HepG2 (cell line): ENCODE measurements around the gene DNM1L. TPM values are rescaled to one million over a fixed set of nuclear protein-coding genes. Genes with fewer than 3 reads are reported as not detected.

Experiments
- BHLHE40 ChIP-seq: IDR thresholded peaks from 2 replicates; pipeline ENCODE4 v1.6.1; 2011; ENCODE audit warnings: low read length, improper control_type of control experiment
- DDIT3 ChIP-seq: sonication (generic); formaldehyde crosslinking; IDR thresholded peaks from 2 replicates; pipeline ENCODE4 v1.4.0; 2020; ENCODE audit warnings: mild to moderate bottlenecking, missing genetic modification reagents
- HNRNPLL ChIP-seq: fragments of 200-400 bp; formaldehyde crosslinking; IDR thresholded peaks from 2 replicates; pipeline ENCODE4 v1.6.1; 2017; ENCODE audit warnings: mild to moderate bottlenecking, low read depth, low read length; ENCODE audit not compliant: poor library complexity, severe bottlenecking
- HOXA5 ChIP-seq: sonication (generic); formaldehyde crosslinking; IDR thresholded peaks from 2 replicates; pipeline ENCODE4 v1.4.0; 2020; ENCODE audit warnings: missing genetic modification reagents
- IKZF4 ChIP-seq: sonication (generic); formaldehyde crosslinking; IDR thresholded peaks from 2 replicates; pipeline ENCODE4 v1.5.1; 2020; ENCODE audit warnings: borderline replicate concordance, mild to moderate bottlenecking, low read depth, missing genetic modification reagents; ENCODE audit errors: not compliant biosample characterization
- MEF2D ChIP-seq: sonication (generic); formaldehyde crosslinking; IDR thresholded peaks from 2 replicates; pipeline ENCODE4 v1.5.1; 2020; ENCODE audit warnings: mild to moderate bottlenecking, missing genetic modification reagents
- PCBP1 ChIP-seq: fragments of 200-400 bp; formaldehyde crosslinking; IDR thresholded peaks from 2 replicates; pipeline ENCODE4 v1.6.1; 2017; ENCODE audit warnings: mild to moderate bottlenecking, low read depth, low read length, borderline replicate concordance
- RARA ChIP-seq: IDR thresholded peaks from 2 replicates; pipeline ENCODE4 v1.6.1; 2016; ENCODE audit warnings: missing genetic modification reagents, missing compliant biosample characterization
- SALL1 ChIP-seq: sonication (generic); formaldehyde crosslinking; IDR thresholded peaks from 2 replicates; pipeline ENCODE4 v1.8.0; 2022; ENCODE audit warnings: mild to moderate bottlenecking, missing genetic modification reagents
- STAT5B ChIP-seq: sonication (generic); formaldehyde crosslinking; IDR thresholded peaks from 2 replicates; pipeline ENCODE4 v1.4.0; 2020; ENCODE audit warnings: missing genetic modification reagents
- TAF1 ChIP-seq: sonication (generic); formaldehyde crosslinking; IDR thresholded peaks from 2 replicates; pipeline ENCODE4 v1.4.0; 2020; ENCODE audit warnings: missing genetic modification reagents
- ZNF160 ChIP-seq: sonication (generic); formaldehyde crosslinking; IDR thresholded peaks from 2 replicates; pipeline ENCODE4 v1.8.0; 2022; ENCODE audit warnings: mild to moderate bottlenecking, inconsistent platforms, missing genetic modification reagents
- polyA plus RNA-seq, 8 experiments: library from polyadenylated mRNA; depleted of rRNA in 3 of 8; stranded (reverse) in 7 of 8; unstranded in 1 of 8; fragments of >200 nt; fragmentation: Illumina TruSeq in 4 of 8; extraction: Trizol in 4 of 8; gene quantifications; 2 replicates each; pipeline versions ENCODE4 v1.2.1 to v1.2.3, GENCODE V29; 2011 to 2016; ENCODE audit warnings: low read depth in 4 of 8, missing spikeins in 1 of 8, mixed read lengths in 1 of 8; ENCODE audit not compliant: insufficient read depth in 1 of 8
- total RNA-seq, 5 experiments: library from RNA; depleted of rRNA; stranded (reverse); fragments of >200 nt; fragmentation: Illumina TruSeq; extraction: Trizol; gene quantifications; 2 replicates each; pipeline ENCODE4 v1.2.3, GENCODE V29; 2016; ENCODE audit warnings: low read depth in 1 of 5
- TF ChIP-seq, protein P1 (sequence below): sonication (generic); formaldehyde crosslinking; IDR thresholded peaks from 2 replicates; pipeline ENCODE4 v1.4.0; 2020; ENCODE audit warnings: missing genetic modification reagents
- TF ChIP-seq, protein P2 (sequence below): sonication (generic); formaldehyde crosslinking; IDR thresholded peaks from 2 replicates; pipeline ENCODE4 v1.4.0; 2020; ENCODE audit warnings: missing genetic modification reagents, borderline replicate concordance
- TF ChIP-seq, protein P3 (sequence below): sonication (generic); formaldehyde crosslinking; IDR thresholded peaks from 2 replicates; pipeline ENCODE4 v1.9.0; 2021; ENCODE audit warnings: missing genetic modification reagents, borderline replicate concordance
- TF ChIP-seq, protein P4 (sequence below): sonication (generic); formaldehyde crosslinking; IDR thresholded peaks from 2 replicates; pipeline ENCODE4 v1.5.0; 2020; ENCODE audit warnings: mild to moderate bottlenecking, missing genetic modification reagents

Gene DNM1L
- total and polyA plus RNA-seq, 2 of the 13 experiments (the other 11 are each of a cell fraction or from before 2014, with no cell fraction given), result 35.9 to 65.8 TPM

GRCh38 chr12:32755654-32756475 lies 76.8 kb downstream of the DNM1L start, which contains the start of gene YARS2 (continued):
- TF ChIP-seq, protein P1, sequence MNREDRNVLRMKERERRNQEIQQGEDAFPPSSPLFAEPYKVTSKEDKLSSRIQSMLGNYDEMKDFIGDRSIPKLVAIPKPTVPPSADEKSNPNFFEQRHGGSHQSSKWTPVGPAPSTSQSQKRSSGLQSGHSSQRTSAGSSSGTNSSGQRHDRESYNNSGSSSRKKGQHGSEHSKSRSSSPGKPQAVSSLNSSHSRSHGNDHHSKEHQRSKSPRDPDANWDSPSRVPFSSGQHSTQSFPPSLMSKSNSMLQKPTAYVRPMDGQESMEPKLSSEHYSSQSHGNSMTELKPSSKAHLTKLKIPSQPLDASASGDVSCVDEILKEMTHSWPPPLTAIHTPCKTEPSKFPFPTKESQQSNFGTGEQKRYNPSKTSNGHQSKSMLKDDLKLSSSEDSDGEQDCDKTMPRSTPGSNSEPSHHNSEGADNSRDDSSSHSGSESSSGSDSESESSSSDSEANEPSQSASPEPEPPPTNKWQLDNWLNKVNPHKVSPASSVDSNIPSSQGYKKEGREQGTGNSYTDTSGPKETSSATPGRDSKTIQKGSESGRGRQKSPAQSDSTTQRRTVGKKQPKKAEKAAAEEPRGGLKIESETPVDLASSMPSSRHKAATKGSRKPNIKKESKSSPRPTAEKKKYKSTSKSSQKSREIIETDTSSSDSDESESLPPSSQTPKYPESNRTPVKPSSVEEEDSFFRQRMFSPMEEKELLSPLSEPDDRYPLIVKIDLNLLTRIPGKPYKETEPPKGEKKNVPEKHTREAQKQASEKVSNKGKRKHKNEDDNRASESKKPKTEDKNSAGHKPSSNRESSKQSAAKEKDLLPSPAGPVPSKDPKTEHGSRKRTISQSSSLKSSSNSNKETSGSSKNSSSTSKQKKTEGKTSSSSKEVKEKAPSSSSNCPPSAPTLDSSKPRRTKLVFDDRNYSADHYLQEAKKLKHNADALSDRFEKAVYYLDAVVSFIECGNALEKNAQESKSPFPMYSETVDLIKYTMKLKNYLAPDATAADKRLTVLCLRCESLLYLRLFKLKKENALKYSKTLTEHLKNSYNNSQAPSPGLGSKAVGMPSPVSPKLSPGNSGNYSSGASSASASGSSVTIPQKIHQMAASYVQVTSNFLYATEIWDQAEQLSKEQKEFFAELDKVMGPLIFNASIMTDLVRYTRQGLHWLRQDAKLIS (CRISPR knock-in tag), result no peak; the same call in 1 of the 2 replicates
- TF ChIP-seq, protein P2, sequence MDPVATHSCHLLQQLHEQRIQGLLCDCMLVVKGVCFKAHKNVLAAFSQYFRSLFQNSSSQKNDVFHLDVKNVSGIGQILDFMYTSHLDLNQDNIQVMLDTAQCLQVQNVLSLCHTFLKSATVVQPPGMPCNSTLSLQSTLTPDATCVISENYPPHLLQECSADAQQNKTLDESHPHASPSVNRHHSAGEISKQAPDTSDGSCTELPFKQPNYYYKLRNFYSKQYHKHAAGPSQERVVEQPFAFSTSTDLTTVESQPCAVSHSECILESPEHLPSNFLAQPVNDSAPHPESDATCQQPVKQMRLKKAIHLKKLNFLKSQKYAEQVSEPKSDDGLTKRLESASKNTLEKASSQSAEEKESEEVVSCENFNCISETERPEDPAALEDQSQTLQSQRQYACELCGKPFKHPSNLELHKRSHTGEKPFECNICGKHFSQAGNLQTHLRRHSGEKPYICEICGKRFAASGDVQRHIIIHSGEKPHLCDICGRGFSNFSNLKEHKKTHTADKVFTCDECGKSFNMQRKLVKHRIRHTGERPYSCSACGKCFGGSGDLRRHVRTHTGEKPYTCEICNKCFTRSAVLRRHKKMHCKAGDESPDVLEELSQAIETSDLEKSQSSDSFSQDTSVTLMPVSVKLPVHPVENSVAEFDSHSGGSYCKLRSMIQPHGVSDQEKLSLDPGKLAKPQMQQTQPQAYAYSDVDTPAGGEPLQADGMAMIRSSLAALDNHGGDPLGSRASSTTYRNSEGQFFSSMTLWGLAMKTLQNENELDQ (CRISPR knock-in tag), result no peak
- TF ChIP-seq PCBP1 (no peak), BHLHE40 (no peak), STAT5B (no peak), DDIT3 (no peak), IKZF4 (no peak), RARA (peak; percentile 40; the same call in 1 of the 2 replicates), TAF1 (CRISPR knock-in tag) (peak; percentile 96), ZNF160 (CRISPR knock-in tag) (no peak), HOXA5 (CRISPR knock-in tag) (0 out of 2 replicates have a peak, but pooled peaks have one; percentile 57), MEF2D (CRISPR knock-in tag) (no peak), HNRNPLL (peak; percentile 91), SALL1 (CRISPR knock-in tag) (peak; percentile 54; the same call in 1 of the 2 replicates)
- TF ChIP-seq, protein P3, sequence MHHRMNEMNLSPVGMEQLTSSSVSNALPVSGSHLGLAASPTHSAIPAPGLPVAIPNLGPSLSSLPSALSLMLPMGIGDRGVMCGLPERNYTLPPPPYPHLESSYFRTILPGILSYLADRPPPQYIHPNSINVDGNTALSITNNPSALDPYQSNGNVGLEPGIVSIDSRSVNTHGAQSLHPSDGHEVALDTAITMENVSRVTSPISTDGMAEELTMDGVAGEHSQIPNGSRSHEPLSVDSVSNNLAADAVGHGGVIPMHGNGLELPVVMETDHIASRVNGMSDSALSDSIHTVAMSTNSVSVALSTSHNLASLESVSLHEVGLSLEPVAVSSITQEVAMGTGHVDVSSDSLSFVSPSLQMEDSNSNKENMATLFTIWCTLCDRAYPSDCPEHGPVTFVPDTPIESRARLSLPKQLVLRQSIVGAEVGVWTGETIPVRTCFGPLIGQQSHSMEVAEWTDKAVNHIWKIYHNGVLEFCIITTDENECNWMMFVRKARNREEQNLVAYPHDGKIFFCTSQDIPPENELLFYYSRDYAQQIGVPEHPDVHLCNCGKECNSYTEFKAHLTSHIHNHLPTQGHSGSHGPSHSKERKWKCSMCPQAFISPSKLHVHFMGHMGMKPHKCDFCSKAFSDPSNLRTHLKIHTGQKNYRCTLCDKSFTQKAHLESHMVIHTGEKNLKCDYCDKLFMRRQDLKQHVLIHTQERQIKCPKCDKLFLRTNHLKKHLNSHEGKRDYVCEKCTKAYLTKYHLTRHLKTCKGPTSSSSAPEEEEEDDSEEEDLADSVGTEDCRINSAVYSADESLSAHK (CRISPR knock-in tag), result 0 out of 2 replicates have a peak, but pooled peaks have one; percentile 34
- TF ChIP-seq, protein P4, sequence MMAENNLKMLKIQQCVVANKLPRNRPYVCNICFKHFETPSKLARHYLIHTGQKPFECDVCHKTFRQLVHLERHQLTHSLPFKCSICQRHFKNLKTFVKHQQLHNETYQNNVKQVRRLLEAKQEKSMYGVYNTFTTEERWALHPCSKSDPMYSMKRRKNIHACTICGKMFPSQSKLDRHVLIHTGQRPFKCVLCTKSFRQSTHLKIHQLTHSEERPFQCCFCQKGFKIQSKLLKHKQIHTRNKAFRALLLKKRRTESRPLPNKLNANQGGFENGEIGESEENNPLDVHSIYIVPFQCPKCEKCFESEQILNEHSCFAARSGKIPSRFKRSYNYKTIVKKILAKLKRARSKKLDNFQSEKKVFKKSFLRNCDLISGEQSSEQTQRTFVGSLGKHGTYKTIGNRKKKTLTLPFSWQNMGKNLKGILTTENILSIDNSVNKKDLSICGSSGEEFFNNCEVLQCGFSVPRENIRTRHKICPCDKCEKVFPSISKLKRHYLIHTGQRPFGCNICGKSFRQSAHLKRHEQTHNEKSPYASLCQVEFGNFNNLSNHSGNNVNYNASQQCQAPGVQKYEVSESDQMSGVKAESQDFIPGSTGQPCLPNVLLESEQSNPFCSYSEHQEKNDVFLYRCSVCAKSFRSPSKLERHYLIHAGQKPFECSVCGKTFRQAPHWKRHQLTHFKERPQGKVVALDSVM (CRISPR knock-in tag), result peak; percentile 45; the same call in 1 of the 2 replicates
